NCI-H1092 (cell line): ENCODE results near the gene FLYWCH1.
"Not testable (repeated sequence)": the region's sequence is repeated elsewhere in the genome, so short reads cannot be mapped to it uniquely, and the experiment has no call there.

Source experiments
- DNase-seq: peaks from one replicate; lab custom pipeline; 2025; lab: John Stamatoyannopoulos, UW

Gene FLYWCH1

DNA sequence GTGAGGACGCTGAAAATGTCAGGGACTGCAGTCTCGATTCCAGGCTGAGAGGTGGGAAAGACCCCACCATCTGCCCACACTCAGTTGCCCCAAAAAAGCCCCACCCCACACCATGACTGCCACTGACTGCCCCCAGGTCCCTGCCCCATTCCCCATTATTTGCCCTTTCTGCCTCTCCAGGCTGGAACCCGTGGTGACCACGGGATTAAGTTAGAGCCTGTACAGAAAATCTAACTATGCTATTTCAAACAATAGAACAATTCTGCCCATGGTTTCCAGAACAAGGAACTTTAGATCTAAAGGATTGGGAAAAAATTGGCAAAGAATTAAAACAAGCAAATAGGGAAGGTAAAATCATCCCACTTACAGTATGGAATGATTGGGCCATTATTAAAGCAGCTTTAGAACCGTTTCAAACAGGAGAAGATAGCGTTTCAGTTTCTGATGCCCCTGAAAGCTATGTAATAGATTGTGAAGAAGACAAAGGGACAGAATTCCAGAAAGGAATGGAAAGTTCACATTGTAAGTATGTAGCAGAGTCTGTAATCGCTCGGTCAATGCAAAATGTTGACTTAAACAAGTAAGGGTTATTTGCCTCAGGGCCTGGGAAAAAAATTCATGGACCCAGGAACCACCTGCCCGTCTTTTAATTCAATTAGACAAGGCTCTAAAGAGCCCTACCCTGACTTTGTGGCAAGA lies 14.4 kb downstream of the FLYWCH1 start:
- DNase-seq = no peak

- DNase-seq = no peak
Observed at GRCh38 chr16:2926650-2926999, 14.9 kb downstream of the FLYWCH1 start.

GRCh38 chr16:2927010-2927646 lies 15.4 kb downstream of the FLYWCH1 start:
- DNase-seq = peak; percentile 86

GRCh38 chr16:2928151-2928550 lies 16.4 kb downstream of the FLYWCH1 start:
- not testable (repeated sequence) for DNase-seq

- no peak for DNase-seq
Observed at GRCh38 chr16:2928796-2929195, 17.1 kb downstream of the FLYWCH1 start.

DNA sequence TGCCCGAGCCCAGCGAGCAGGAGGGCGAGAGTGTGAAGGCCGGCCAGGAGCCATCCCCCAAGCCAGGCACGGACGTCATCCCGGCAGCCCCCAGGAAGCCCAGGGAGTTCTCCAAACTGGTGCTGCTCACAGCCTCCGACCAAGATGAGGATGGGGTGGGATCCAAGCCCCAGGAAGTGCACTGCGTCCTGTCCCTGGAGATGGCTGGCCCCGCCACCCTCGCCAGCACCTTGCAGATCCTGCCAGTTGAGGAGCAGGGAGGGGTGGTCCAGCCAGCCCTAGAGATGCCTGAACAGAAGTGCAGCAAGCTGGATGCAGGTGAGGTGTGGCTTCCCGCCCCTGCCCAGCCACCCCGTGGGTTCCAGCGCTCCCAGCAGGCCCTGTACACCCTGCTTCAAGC lies 18.0 kb downstream of the FLYWCH1 start:
- DNase-seq = no peak

DNA sequence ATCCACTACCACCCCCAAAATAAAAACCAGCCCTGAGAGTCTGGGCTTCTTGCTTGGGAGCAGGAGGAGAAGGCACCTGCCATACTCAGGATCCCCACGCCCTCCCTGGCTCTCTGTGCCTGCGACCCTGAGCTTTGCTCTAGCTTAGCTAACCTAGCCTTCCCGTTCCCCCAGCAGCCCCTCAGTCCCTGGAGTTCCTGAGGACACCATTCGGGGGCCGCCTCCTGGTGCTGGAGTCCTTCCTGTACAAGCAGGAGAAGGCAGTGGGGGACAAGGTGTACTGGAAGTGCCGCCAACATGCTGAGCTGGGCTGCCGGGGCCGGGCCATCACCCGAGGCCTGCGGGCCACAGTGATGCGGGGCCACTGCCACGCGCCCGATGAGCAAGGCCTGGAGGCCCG lies 18.5 kb downstream of the FLYWCH1 start:
- DNase-seq = no peak

DNA sequence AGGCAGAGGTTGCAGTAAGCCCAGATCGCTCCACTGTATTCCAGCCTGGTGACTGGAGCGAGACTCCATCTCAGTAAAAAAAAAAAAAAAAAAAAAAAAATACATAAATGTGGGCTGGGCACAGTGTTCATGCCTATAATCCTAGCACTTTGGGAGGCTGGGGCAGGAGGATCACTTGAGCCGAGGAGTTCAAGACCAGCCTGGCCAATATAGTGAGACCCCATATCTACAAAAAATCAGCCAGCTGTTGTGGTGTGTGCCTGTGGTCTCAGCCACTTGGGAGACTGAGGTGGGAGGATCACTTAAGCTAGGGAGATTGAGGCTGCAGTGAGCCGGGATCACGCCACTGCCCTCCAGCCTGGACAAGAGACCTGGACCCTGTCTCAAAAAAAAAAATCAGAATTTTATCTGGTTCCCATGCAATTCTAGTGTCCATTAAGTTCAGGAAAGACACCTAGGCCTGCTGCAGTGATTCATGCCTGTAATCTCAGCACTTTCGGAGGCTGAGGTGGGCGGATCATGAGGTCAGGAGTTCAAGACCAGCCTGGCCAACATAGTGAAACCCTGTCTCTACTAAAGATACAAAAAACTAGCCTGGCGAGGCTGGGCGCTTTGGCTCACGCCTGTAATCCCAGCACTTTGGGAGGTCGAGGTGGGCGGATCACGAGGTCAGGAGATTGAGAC lies 19.6 kb downstream of the FLYWCH1 start:
- DNase-seq = not testable (repeated sequence)

DNA sequence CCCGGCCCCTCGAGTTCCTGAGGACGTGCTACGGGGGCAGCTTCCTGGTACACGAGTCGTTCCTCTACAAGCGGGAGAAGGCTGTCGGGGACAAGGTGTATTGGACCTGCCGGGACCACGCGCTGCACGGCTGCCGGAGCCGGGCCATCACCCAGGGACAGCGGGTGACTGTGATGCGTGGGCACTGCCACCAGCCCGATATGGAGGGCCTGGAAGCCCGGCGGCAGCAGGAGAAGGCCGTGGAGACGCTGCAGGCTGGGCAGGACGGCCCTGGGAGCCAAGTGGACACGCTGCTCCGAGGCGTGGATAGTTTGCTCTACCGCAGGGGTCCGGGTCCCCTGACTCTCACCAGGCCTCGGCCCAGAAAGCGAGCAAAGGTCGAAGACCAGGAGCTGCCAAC lies 21.4 kb downstream of the FLYWCH1 start:
- no peak for DNase-seq

DNA sequence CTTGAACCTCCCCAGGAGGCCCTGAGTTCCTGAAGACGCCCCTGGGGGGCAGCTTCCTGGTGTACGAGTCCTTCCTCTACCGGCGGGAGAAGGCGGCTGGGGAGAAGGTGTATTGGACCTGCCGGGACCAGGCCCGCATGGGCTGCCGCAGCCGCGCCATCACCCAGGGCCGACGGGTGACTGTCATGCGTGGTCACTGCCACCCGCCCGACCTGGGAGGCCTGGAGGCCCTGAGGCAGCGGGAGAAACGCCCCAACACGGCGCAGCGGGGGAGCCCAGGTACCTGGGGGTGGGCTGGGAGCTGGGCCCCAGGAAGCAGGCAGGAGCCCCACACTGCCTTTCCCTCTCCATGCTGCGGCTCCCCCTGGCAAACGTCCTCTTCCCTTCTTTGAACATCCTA lies 22.0 kb downstream of the FLYWCH1 start:
- no peak for DNase-seq

DNA sequence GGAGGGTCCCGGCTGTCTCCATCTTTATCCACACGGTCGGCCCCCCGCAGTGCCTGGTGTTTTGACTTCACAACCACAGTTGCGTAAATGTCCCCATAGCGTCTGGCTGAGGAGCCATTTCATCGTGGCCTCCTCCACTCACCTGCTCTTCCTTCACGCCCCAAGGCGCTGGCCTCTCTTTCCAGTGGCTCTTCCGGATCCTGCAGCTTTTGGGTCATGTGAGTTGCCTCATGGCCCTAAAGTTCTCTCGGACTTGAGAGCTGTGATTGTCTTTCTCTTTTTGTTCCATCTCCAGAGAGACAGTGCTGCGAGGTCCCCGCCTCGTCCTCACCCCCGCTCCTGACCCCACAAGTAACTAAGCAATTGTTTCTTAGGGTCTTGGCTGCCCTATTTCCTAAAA lies 22.7 kb downstream of the FLYWCH1 start:
- no peak for DNase-seq

DNA sequence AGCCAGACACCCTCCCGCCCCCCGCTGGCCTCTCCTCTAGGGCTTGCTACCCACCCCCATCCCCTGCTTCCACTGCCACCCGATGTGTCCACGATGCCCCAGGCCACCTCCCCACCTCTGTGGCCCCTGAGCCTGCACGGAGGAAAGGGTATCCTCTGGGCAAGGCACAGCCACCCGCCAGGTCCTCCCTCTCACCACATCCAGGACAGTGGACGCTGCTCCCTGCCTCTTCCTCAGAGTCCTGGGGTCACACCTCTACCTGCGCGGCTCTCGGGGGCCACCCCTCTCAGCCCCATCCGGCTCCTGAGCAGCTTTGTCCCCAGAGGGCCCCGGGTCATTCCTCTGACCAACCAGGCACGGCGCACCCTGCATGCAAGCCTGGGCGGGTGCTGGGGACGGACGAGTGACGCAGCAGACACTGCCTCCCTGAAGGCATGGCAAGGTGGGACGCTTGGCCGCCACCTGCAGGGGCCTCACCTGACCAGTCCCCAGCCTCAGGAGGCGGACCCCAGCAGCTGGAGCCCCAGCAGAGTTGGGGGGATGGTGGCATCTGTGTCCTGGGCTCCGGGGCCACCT lies 24.8 kb downstream of the FLYWCH1 start:
- no peak for DNase-seq

DNA sequence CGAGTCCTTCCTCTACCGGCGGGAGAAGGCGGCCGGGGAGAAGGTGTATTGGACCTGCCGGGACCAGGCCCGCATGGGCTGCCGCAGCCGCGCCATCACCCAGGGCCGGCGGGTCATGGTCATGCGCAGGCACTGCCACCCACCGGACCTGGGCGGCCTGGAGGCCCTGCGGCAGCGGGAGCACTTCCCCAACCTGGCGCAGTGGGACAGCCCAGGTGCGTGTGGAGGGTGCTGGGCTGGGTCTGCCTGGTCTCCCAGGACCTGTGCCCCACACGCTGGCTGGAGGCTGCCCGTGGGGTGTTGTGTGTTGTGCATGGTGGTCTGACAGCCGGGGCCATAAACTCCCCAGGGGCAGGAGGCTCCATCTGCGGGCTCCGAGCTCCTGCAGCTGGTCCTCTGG lies 25.4 kb downstream of the FLYWCH1 start:
- no peak for DNase-seq

DNA sequence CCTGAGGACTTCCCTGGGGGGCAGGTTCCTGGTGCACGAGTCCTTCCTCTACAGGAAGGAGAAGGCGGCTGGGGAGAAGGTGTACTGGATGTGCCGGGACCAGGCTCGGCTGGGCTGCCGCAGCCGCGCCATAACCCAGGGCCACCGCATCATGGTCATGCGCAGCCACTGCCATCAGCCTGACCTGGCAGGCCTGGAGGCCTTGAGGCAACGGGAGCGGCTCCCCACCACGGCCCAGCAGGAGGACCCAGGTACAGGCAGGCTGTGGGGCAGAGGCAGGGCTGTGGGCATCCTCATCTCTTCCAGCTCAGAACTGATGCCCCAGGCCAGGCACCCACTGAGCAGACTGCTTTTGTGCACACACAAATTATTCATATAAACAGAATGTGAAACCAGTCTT lies 26.5 kb downstream of the FLYWCH1 start:
- DNase-seq = no peak

DNA sequence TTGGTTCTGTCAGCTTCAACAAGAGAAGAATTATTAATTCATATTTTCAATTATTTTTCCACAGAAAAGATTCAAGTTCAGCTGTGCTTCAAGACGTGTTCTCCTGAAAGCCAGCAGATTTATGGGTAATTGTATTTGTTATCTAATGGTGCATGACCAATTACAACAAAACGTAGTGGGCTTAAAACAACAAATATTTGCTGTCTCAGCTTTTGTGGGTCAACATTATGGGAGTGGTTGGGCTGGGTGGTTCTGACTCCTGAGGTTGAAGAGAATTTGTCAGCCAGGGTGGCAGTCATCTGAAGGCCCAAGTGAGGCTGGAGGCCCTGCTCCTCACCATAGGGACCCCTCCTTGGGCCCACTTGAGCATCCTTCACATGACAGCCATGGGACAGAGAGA lies 28.2 kb downstream of the FLYWCH1 start:
- DNase-seq = no peak

DNA sequence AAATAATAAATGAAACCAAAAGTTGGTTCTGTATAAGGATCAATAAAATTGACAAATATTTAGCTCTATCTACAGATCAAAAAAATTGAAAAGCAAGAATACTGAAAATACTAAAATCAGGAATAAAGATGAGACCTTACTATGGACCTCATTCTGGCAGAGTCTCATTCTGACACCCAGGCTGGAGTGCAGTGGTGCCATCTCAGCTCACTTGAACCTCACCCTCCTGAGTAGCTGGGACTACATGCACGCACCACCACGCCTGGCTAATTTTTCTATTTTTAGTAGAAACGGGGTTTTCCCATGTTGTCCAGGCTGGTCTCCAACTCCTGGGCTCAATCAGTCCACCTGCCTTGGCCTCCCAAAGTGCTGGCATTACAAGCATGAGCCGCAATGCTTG lies 30.3 kb downstream of the FLYWCH1 start:
- DNase-seq = no peak

- not testable (repeated sequence) for DNase-seq
Observed at GRCh38 chr16:2943716-2944115, 32.0 kb downstream of the FLYWCH1 start.

GRCh38 chr16:2946649-2947048 lies 34.9 kb downstream of the FLYWCH1 start:
- no peak for DNase-seq

DNA sequence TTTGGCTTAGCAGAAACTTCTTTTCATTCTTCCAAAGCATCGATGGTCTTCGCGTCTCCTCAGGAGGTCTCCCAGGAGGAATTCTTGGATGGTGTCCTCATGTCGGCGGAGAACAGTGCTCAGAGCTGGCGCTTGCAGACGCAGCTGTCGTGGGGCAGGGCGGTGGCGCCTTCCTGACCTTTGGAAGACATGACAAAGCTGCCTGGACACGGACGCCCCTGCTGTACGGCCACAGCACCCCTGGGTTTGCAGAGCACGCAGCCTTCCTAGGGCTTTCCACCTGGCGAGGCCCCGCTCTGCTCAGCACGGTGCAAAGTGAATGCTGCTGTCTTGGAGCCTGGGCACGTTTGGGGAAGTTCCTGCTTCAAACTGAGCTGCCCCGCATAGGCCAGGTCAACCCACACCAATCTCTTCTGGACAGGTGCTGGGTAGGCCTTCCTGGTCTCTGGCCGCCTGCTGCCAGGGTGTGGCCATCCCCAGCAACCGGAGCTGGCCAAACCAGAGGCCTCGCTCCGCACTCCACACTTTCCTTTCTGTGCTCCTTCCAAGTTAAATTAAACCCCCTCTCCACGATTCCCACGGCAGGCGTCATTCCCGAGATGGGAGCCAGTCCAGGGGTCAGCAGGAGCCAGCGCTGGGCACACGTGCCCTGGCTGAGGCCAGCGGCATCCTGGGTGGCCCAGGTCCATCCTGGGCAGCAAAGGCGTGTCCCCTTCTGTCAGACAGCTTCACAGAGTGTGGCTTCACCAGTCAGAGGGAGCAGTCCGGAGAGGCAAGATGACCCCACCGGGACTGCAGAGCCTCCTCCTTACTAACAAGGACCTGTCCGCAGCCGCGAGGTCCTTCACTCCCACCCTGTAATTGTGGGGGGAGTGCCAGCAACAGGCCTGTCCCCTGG lies 37.3 kb downstream of the FLYWCH1 start:
- no peak for DNase-seq

GRCh38 chr16:2949705-2950352 lies 38.1 kb downstream of the FLYWCH1 start:
- no peak for DNase-seq

DNA sequence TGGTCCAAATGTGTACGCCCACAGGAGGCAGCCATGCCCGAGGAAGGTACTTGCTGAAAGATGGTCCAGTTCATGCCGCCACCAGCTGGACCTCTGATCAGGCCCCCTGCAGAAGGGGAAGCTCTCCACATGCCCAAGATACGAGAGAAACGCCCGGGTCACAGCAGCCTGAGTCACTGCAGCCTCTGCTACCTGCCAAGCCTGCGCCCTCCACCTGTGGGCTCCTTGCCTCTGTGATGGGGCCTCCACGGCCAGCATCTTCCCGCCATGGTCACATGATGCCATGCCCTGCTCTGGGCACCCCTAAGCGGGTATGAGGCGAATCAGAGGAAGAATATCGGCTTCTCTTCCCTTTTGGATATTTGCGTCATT lies 38.6 kb downstream of the FLYWCH1 start:
- no peak for DNase-seq

- DNase-seq = no peak
Observed at GRCh38 chr16:2950773-2951172, 39.0 kb downstream of the FLYWCH1 start.
